ENCODE data around the gene HSD17B11.
"Not testable (repeated sequence)": the region's sequence is repeated elsewhere in the genome, so short reads cannot be mapped to it uniquely, and the experiment has no call there.

- not testable (repeated sequence) for TF ChIP-seq CTCF (conservative IDR thresholded peaks at IDR 0.05 in 1 of 2, IDR thresholded peaks at IDR 0.05 in 1 of 2; ENCODE audit: low read depth in 1 of 2, low read length in 2 of 2); EZH2 (IDR thresholded peaks at IDR 0.05; ENCODE audit: low read length, missing control alignments)
Measured at GRCh38 chr4:87315000-87315399, 76.0 kb downstream of the HSD17B11 start.

All from fibroblast of lung (primary cell).